K562 (cell line): Measurements from ENCODE around the gene PSORS1C1. TPM values are rescaled to one million over a fixed set of nuclear protein-coding genes. Genes with fewer than 3 reads are reported as not detected.

ENCODE experiments used
- ARID4B ChIP-seq: sonication (generic); formaldehyde crosslinking; IDR thresholded peaks from 2 replicates; pipeline ENCODE4 v1.8.0; 2022; ENCODE audit warnings: mild to moderate bottlenecking, missing genetic modification reagents
- BACH1 ChIP-seq: fragments of 200-800 bp; sonication (Bioruptor generic); IDR thresholded peaks from 2 replicates; pipeline ENCODE4 v1.6.1; 2016; ENCODE audit warnings: missing genetic modification characterization, missing compliant biosample characterization
- CBX2 ChIP-seq: fragments of 200-600 bp; sonication (generic); IDR thresholded peaks from one replicate; pipeline ENCODE4 v1.6.1; 2012; ENCODE audit warnings: mild to moderate bottlenecking, low read length, inconsistent platforms; ENCODE audit not compliant: insufficient read depth, poor library complexity, severe bottlenecking
- CCNT2 ChIP-seq: IDR thresholded peaks from 2 replicates; pipeline ENCODE4 v1.6.1; 2011; ENCODE audit warnings: borderline replicate concordance, low read depth, mild to moderate bottlenecking, moderate library complexity, mixed read lengths, low read length; ENCODE audit not compliant: insufficient read length; ENCODE audit errors: extremely low read depth
- CXXC5 ChIP-seq: fragments of 250-450 bp; sonication (Bioruptor Pico); IDR thresholded peaks from 2 replicates; pipeline ENCODE4 v1.8.0; 2022; ENCODE audit warnings: inconsistent platforms, mild to moderate bottlenecking, moderate library complexity
- MAZ ChIP-seq, 2 experiments: fragments of 450-650 bp in 1 of 2; sonication (generic) in 1 of 2; formaldehyde crosslinking; IDR thresholded peaks in 1 of 2; conservative IDR thresholded peaks in 1 of 2; 2 replicates each; pipeline versions ENCODE4 v1.4.0 to v1.5.0; 2020; ENCODE audit warnings: mild to moderate bottlenecking in 1 of 2, missing genetic modification reagents in 1 of 2
- MXI1 ChIP-seq: IDR thresholded peaks from 2 replicates; pipeline ENCODE4 v1.6.1; 2011; ENCODE audit warnings: low read depth, mild to moderate bottlenecking, improper control_type of control experiment, low read length
- MYBL2 ChIP-seq, 2 experiments: fragments of 450-650 bp in 1 of 2; sonication (generic) in 1 of 2; formaldehyde crosslinking in 1 of 2; IDR thresholded peaks; 2 replicates each; pipeline versions ENCODE4 v1.6.1 to v1.8.1; 2017 to 2022; ENCODE audit warnings: borderline replicate concordance in 1 of 2, inconsistent platforms in 1 of 2, low read depth in 1 of 2, mild to moderate bottlenecking in 1 of 2, missing genetic modification reagents in 1 of 2, moderate library complexity in 1 of 2
- NBN ChIP-seq: fragments of 450-650 bp; IDR thresholded peaks from 2 replicates; pipeline ENCODE4 v1.6.1; 2016; ENCODE audit warnings: low read depth, mild to moderate bottlenecking
- PHF20 ChIP-seq: fragments of 450-650 bp; IDR thresholded peaks from 2 replicates; pipeline ENCODE4 v1.6.1; 2018; ENCODE audit not compliant: partially characterized antibody
- STAT6 ChIP-seq: sonication (generic); formaldehyde crosslinking; IDR thresholded peaks from 2 replicates; pipeline ENCODE4 v1.8.1; 2023; ENCODE audit warnings: mild to moderate bottlenecking, missing genetic modification reagents
- TCF3 ChIP-seq: sonication (generic); formaldehyde crosslinking; IDR thresholded peaks from 2 replicates; pipeline ENCODE4 v1.4.0; 2020; ENCODE audit warnings: mild to moderate bottlenecking, missing genetic modification reagents
- ZC3H8 ChIP-seq: fragments of 450-650 bp; IDR thresholded peaks from 2 replicates; pipeline ENCODE4 v1.6.1; 2017
- ZNF280A ChIP-seq: fragments of 450-650 bp; IDR thresholded peaks from 2 replicates; pipeline ENCODE4 v1.6.1; 2018; ENCODE audit warnings: mild to moderate bottlenecking, low read depth; ENCODE audit not compliant: partially characterized antibody
- ZNF41 ChIP-seq: fragments of 250-450 bp; sonication (Bioruptor Pico); conservative IDR thresholded peaks from 2 replicates; pipeline ENCODE4 v1.4.0; 2020; ENCODE audit warnings: mild to moderate bottlenecking
- polyA plus RNA-seq, 8 experiments: library from polyadenylated mRNA; depleted of rRNA in 4 of 8; stranded (reverse) in 5 of 8; unstranded in 3 of 8; fragments of >200 nt; fragmentation: Nextera tagmentation in 2 of 8; fragmentation: Illumina TruSeq in 1 of 8; extraction: Ambion mirVana in 2 of 8; extraction: Trizol in 1 of 8; gene quantifications; 2 replicates each; pipeline versions ENCODE4 v1.2.1 to v1.2.3, GENCODE V29; 2011 to 2014; ENCODE audit warnings: inconsistent platforms in 1 of 8, missing spikeins in 1 of 8
- total RNA-seq, 7 experiments: library from RNA; depleted of rRNA in 6 of 7; stranded (reverse); fragments of >200 nt in 6 of 7; fragmentation: Illumina TruSeq in 2 of 7; extraction: Trizol in 2 of 7; gene quantifications; 2 replicates each; pipeline versions ENCODE4 v1.2.1 to v1.2.3, GENCODE V29; 2011 to 2021; ENCODE audit warnings: low replicate concordance in 1 of 7
- TF ChIP-seq, protein P1 (sequence below): fragments of 200-800 bp; sonication (Bioruptor generic); IDR thresholded peaks from 2 replicates; pipeline ENCODE4 v1.6.1; 2017; ENCODE audit warnings: missing genetic modification characterization, missing compliant biosample characterization

The PSORS1C1 gene
- total and polyA plus RNA-seq, 9 of the 15 experiments (the other 6 are each of a cell fraction or from before 2014, with no cell fraction given), result 0.11 TPM; not detected in 8

- TF ChIP-seq CCNT2 (peak; percentile 20), BACH1 (tag) (no peak), NBN (no peak), ZC3H8 (no peak), TCF3 (CRISPR knock-in tag) (peak; percentile 19; the same call in 1 of the 2 replicates), STAT6 (CRISPR knock-in tag) (no peak; the same call in 1 of the 2 replicates), MYBL2 (IDR thresholded peaks at IDR 0.05; ENCODE audit: low read depth) (no peak; the same call in 1 of the 2 replicates), MYBL2 (CRISPR knock-in tag; IDR thresholded peaks at IDR 0.05; ENCODE audit: borderline replicate concordance) (no peak), ZNF280A (no peak), CBX2 (no peak), ARID4B (peak; percentile 60), MAZ (CRISPR knock-in tag; conservative IDR thresholded peaks at IDR 0.05 in 1 of 2, IDR thresholded peaks at IDR 0.05 in 1 of 2) (peak; percentile 87 to 94), CXXC5 (CRISPR knock-in tag) (peak; percentile 97), PHF20 (peak; percentile 47), ZNF41 (CRISPR knock-in tag) (no peak), MXI1 (peak; percentile 72)
- TF ChIP-seq, protein P1, sequence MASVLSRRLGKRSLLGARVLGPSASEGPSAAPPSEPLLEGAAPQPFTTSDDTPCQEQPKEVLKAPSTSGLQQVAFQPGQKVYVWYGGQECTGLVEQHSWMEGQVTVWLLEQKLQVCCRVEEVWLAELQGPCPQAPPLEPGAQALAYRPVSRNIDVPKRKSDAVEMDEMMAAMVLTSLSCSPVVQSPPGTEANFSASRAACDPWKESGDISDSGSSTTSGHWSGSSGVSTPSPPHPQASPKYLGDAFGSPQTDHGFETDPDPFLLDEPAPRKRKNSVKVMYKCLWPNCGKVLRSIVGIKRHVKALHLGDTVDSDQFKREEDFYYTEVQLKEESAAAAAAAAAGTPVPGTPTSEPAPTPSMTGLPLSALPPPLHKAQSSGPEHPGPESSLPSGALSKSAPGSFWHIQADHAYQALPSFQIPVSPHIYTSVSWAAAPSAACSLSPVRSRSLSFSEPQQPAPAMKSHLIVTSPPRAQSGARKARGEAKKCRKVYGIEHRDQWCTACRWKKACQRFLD (CRISPR knock-in tag), result no peak
Observed at GRCh38 chr6:31158140-31158862, 43.7 kb downstream of the PSORS1C1 start, which contains the start of gene TCF19 (continued).
